LHCN-M2 (cell line): ENCODE results near the gene GON4L. TPM values are rescaled to one million over a fixed set of nuclear protein-coding genes. Genes with fewer than 3 reads are reported as not detected.
"Not testable (repeated sequence)": the region's sequence is repeated elsewhere in the genome, so short reads cannot be mapped to it uniquely, and the experiment has no call there.

ENCODE experiments used
- DNase-seq: peaks from one replicate; pipeline ENCODE4 v3.0.0-alpha.2; 2012; ENCODE audit warnings: low read depth
- polyA plus RNA-seq: library from polyadenylated mRNA; unstranded; fragments of >200 nt; gene quantifications from one replicate; pipeline ENCODE4 v1.2.1, GENCODE V29; 2012; ENCODE audit warnings: missing spikeins
- total RNA-seq: library from RNA; depleted of rRNA; stranded (reverse); fragments of >200 nt; gene quantifications from 2 replicates; pipeline ENCODE4 v1.2.3, GENCODE V29; 2014; rRNA removed

Gene GON4L
- total RNA-seq, result 20.5 and 21.1 TPM in 2 replicates
- 9.0 TPM for polyA plus RNA-seq

- peak; percentile 92 for DNase-seq
These were observed at the start of gene GON4L for GRCh38 chr1:155856975-155857930. Gene GON4L, minus strand, starts transcription at chr1:155857214. Its CDS starts 3,434 bp downstream, at chr1:155853780.

- no peak for DNase-seq
These were observed 47.2 kb upstream of the GON4L start for GRCh38 chr1:155904261-155904660.

- no peak for DNase-seq
These were observed 43.1 kb upstream of the GON4L start for GRCh38 chr1:155900161-155900560.

- DNase-seq, result no peak
These were observed 42.7 kb upstream of the GON4L start for GRCh38 chr1:155899683-155900082.

GRCh38 chr1:155898888-155899287 lies 41.9 kb upstream of the GON4L start:
- no peak for DNase-seq

GRCh38 chr1:155897746-155898145 lies 40.7 kb upstream of the GON4L start:
- DNase-seq, result no peak

GRCh38 chr1:155896476-155896875 lies 39.5 kb upstream of the GON4L start:
- not testable (repeated sequence) for DNase-seq

GRCh38 chr1:155895617-155896016 lies 38.6 kb upstream of the GON4L start:
- not testable (repeated sequence) for DNase-seq

- peak; percentile 92 for DNase-seq
These were observed 36.6 kb upstream of the GON4L start for GRCh38 chr1:155893389-155894142.

- DNase-seq, result peak; percentile 82
These were observed 35.8 kb upstream of the GON4L start for GRCh38 chr1:155892796-155893195.

- no peak for DNase-seq
These were observed 33.2 kb upstream of the GON4L start for GRCh38 chr1:155890251-155890650.

GRCh38 chr1:155889566-155889965 lies 32.6 kb upstream of the GON4L start:
- DNase-seq, result no peak

GRCh38 chr1:155888481-155888880 lies 31.5 kb upstream of the GON4L start:
- peak; percentile 37 for DNase-seq

GRCh38 chr1:155884982-155885381 lies 28.0 kb upstream of the GON4L start:
- no peak for DNase-seq

GRCh38 chr1:155884031-155884960 lies 27.3 kb upstream of the GON4L start:
- peak; percentile 55 for DNase-seq

- DNase-seq, result no peak
These were observed 25.8 kb upstream of the GON4L start for GRCh38 chr1:155882766-155883165.

GRCh38 chr1:155882235-155882634 lies 25.2 kb upstream of the GON4L start:
- no peak for DNase-seq

GRCh38 chr1:155880950-155881349 lies 23.9 kb upstream of the GON4L start:
- DNase-seq, result no peak

- DNase-seq, result no peak
These were observed 23.2 kb upstream of the GON4L start for GRCh38 chr1:155880251-155880650.

- no peak for DNase-seq
These were observed 20.9 kb upstream of the GON4L start for GRCh38 chr1:155877945-155878344.

- DNase-seq, result no peak
These were observed 16.8 kb upstream of the GON4L start for GRCh38 chr1:155873860-155874259.
